GM12878 (cell line): ENCODE results near the gene MROH7. TPM values are rescaled to one million over a fixed set of nuclear protein-coding genes. Genes with fewer than 3 reads are reported as not detected.
"Not testable (repeated sequence)": the region's sequence is repeated elsewhere in the genome, so short reads cannot be mapped to it uniquely, and the experiment has no call there.

Experiments used
- ATAC-seq: fragments of 200-7000 bp; cut with Tn5 transposase; 3 replicates; pipeline ENCODE4 v1.9.1; 2020; ENCODE audit warnings: mild to moderate bottlenecking, moderate library complexity
- BruUV-seq: library from RNA; stranded (reverse); fragments of 400-500 nt; replicated peaks from 2 replicates; lab custom pipeline; 2021; lab: Mats Ljungman, UMichigan
- CTCF ChIA-PET: fragments of 300-600 bp; sonication (Branson Sonifier 250); formaldehyde crosslinking; extraction: SDS; loops from one replicate; lab custom pipeline; 2021; ENCODE audit warnings: inconsistent platforms; lab: Yijun Ruan, JAX
- POLR2A ChIA-PET: fragments of 350-600 bp; formaldehyde crosslinking; extraction: SDS; loops from one replicate; lab custom pipeline; 2021; ENCODE audit warnings: inconsistent platforms; lab: Charles Lee
- RAD21 ChIA-PET: fragments of 300-600 bp; sonication (Branson Sonifier 250); formaldehyde crosslinking; loops from one replicate; lab custom pipeline; 2023; ENCODE audit warnings: antibody characterized with exemption; ENCODE audit not compliant: unreplicated experiment; lab: Charles Lee
- SMC1A ChIA-PET: fragments of 300-600 bp; sonication (Branson Sonifier 250); formaldehyde crosslinking; loops from one replicate; lab custom pipeline; 2023; ENCODE audit not compliant: unreplicated experiment, uncharacterized antibody; lab: Charles Lee
- DNase-seq: peaks from one replicate; pipeline ENCODE4 v3.0.0-alpha.2; 2011; ENCODE audit warnings: low read depth, low spot score
- FAIRE-seq: peaks from 3 replicates; lab custom pipeline; 2011; peaks lifted over from hg19 to GRCh38; lab: Jason Lieb, UNC
- H2AFZ ChIP-seq: 2 replicates; pipeline ENCODE4 v1.6.0; 2011; ENCODE audit warnings: low read depth, low read length, control low read depth; ENCODE audit not compliant: control insufficient read depth
- H3K27ac ChIP-seq: 2 replicates; pipeline ENCODE4 v1.5.1; 2011; ENCODE audit warnings: control low read depth; ENCODE audit not compliant: control insufficient read depth, insufficient read depth
- H3K27me3 ChIP-seq, 2 experiments: replicated peaks in 1 of 2; 2 replicates each; pipeline versions ENCODE4 v1.6.0 to v1.6.1; 2011; ENCODE audit warnings: low read length in 1 of 2; ENCODE audit not compliant: control insufficient read depth in 2 of 2, insufficient read depth in 2 of 2
- H3K36me3 ChIP-seq, 2 experiments: 2 replicates each; pipeline ENCODE4 v1.5.1; 2011; ENCODE audit warnings: low read length in 1 of 2; ENCODE audit not compliant: control insufficient read depth in 2 of 2, insufficient read depth in 2 of 2
- H3K4me1 ChIP-seq: 2 replicates; pipeline ENCODE4 v1.6.1; 2011; ENCODE audit warnings: mild to moderate bottlenecking, low read length, moderate library complexity, mixed read lengths; ENCODE audit not compliant: control insufficient read depth, insufficient read depth
- H3K4me2 ChIP-seq: 2 replicates; pipeline ENCODE4 v1.6.0; 2011; ENCODE audit warnings: control low read depth; ENCODE audit not compliant: control insufficient read depth, insufficient read depth
- H3K4me3 ChIP-seq: fragments of 200-600 bp; sonication (generic); 2 replicates; pipeline ENCODE4 v1.5.1; 2016
- H3K79me2 ChIP-seq: 2 replicates; pipeline ENCODE4 v1.6.0; 2011; ENCODE audit warnings: low read length; ENCODE audit not compliant: control insufficient read depth, insufficient read depth
- H3K9ac ChIP-seq: 2 replicates; pipeline ENCODE4 v1.8.0; 2011; ENCODE audit warnings: low read length, control low read depth, mixed read lengths; ENCODE audit not compliant: control insufficient read depth, insufficient read depth
- H3K9me3 ChIP-seq: replicated peaks from 3 replicates; pipeline ENCODE4 v1.5.1; 2011; ENCODE audit warnings: mild to moderate bottlenecking, low read length; ENCODE audit not compliant: control insufficient read depth, insufficient read depth
- H4K20me1 ChIP-seq: 2 replicates; pipeline ENCODE4 v1.6.0; 2011; ENCODE audit not compliant: control insufficient read depth, insufficient read depth
- CBFB ChIP-seq: IDR thresholded peaks from 2 replicates; pipeline ENCODE4 v1.6.1; 2016; ENCODE audit warnings: antibody characterized with exemption, low read depth
- CHD1 ChIP-seq: IDR thresholded peaks from 2 replicates; pipeline ENCODE4 v1.6.1; 2012; ENCODE audit warnings: low read depth, low read length, improper control_type of control experiment
- CREB1 ChIP-seq: IDR thresholded peaks from 2 replicates; pipeline ENCODE4 v1.6.1; 2012; ENCODE audit warnings: low read depth, mild to moderate bottlenecking, inconsistent platforms
- CTCF ChIP-seq, 3 experiments: IDR thresholded peaks in 2 of 3; conservative IDR thresholded peaks in 1 of 3; 2 replicates each; pipeline ENCODE4 v1.5.1; 2011; ENCODE audit warnings: low read depth in 3 of 3, low read length in 3 of 3, mild to moderate bottlenecking in 3 of 3, control low read depth in 2 of 3, moderate library complexity in 2 of 3, inconsistent platforms in 1 of 3, mixed read lengths in 1 of 3; ENCODE audit not compliant: control insufficient read depth in 2 of 3, insufficient read depth in 1 of 3; ENCODE audit errors: extremely low read depth in 1 of 3
- IKZF1 ChIP-seq: fragments of 450-650 bp; conservative IDR thresholded peaks from 2 replicates; pipeline ENCODE4 v1.6.1; 2017; ENCODE audit warnings: antibody characterized with exemption, mild to moderate bottlenecking
- IKZF2 ChIP-seq, 2 experiments: fragments of 450-650 bp; IDR thresholded peaks; 2 replicates each; pipeline ENCODE4 v1.6.1; 2017; ENCODE audit warnings: mild to moderate bottlenecking in 2 of 2, moderate library complexity in 2 of 2
- MEF2B ChIP-seq: fragments of 450-650 bp; IDR thresholded peaks from 2 replicates; pipeline ENCODE4 v1.6.1; 2018; ENCODE audit warnings: mild to moderate bottlenecking, moderate library complexity; ENCODE audit not compliant: partially characterized antibody, poor library complexity, severe bottlenecking
- RAD51 ChIP-seq: fragments of 450-650 bp; IDR thresholded peaks from 2 replicates; pipeline ENCODE4 v1.6.1; 2016; ENCODE audit warnings: moderate library complexity, mild to moderate bottlenecking, inconsistent platforms
- RUNX3 ChIP-seq: IDR thresholded peaks from 2 replicates; pipeline ENCODE4 v1.6.1; 2012; ENCODE audit warnings: low read length, inconsistent platforms
- ZNF687 ChIP-seq: fragments of 450-650 bp; IDR thresholded peaks from 2 replicates; pipeline ENCODE4 v1.6.1; 2017; ENCODE audit warnings: mild to moderate bottlenecking, moderate library complexity
- WGBS: methylation state at CpG from one replicate; pipeline ENCODE4 v1.1.6; 2016; ENCODE audit warnings: low lambda C conversion rate; ENCODE audit not compliant: insufficient replicate concordance, insufficient coverage; ENCODE audit errors: missing lambda C conversion rate; 5-methylcytosine and 5-hydroxymethylcytosine counted together
- in situ Hi-C: fragments of 300-500 bp; cut with MboI; formaldehyde crosslinking; loops from 9 replicates; pipeline ENCODE4 v1.14.3; 2018; ENCODE audit warnings: mixed read lengths
- intact Hi-C: fragments of 100-400 bp; cut with micrococcal nuclease; formaldehyde crosslinking; loops from one replicate; pipeline ENCODE4 v1.14.2; 2022; ENCODE audit not compliant: unreplicated experiment
- polyA plus RNA-seq, 11 experiments: library from polyadenylated mRNA; depleted of rRNA in 4 of 11; unstranded in 6 of 11; stranded (reverse) in 5 of 11; fragments of >200 nt; fragmentation: Nextera tagmentation in 4 of 11; fragmentation: Illumina TruSeq in 1 of 11; extraction: Ambion mirVana in 4 of 11; extraction: Trizol in 1 of 11; gene quantifications; 1 replicate in 1 of 11; 2 replicates in 10 of 11; pipeline versions ENCODE4 v1.2.1 to v1.2.3, GENCODE V29; 2011 to 2016; ENCODE audit warnings: inconsistent platforms in 2 of 11, missing spikeins in 2 of 11, low read depth in 1 of 11
- total RNA-seq, 4 experiments: library from RNA; depleted of rRNA in 3 of 4; stranded (reverse); fragments of >200 nt in 3 of 4; fragmentation: Illumina TruSeq in 1 of 4; extraction: Trizol in 1 of 4; gene quantifications; 2 replicates each; pipeline versions ENCODE4 v1.2.1 to v1.2.3, GENCODE V29; 2013 to 2021

The MROH7 gene
- total and polyA plus RNA-seq, 10 of the 15 experiments (the other 5 are each of a cell fraction or from before 2014, with no cell fraction given), result 0.11 TPM; not detected in 9

- Histone ChIP-seq H3K9ac (no peak overlapping the region), H3K4me2 (no peak overlapping the region), H3K4me3 (no peak overlapping the region), H2AFZ (no peak overlapping the region), H3K36me3 (no peaks in the 10 kb centered on the region), H3K27me3 (no peaks in the 10 kb centered on the region), H4K20me1 (no peaks in the 10 kb centered on the region), H3K79me2 (no peaks in the 10 kb centered on the region), H3K9me3 (no peaks in the 10 kb centered on the region; the same call in 2 of the 3 replicates), H3K4me1 (peaks cover 5% of the 10 kb centered on the region; the same call in 1 of the 2 replicates), H3K27ac (no peak overlapping the region)
- DNase-seq (no peak), ATAC-seq (no peak), FAIRE-seq (no peak)
- RAD21 ChIA-PET, result interaction anchor here (0.6 kb wide), 1 partner anchor 37 kb away, joined by 3 read pairs; no protein-coding TSS in a partner anchor
- POLR2A ChIA-PET, result no interaction called here
- 58% methylated on average over 10 of the region's 10 CpGs for WGBS
- TF ChIP-seq MEF2B, result no peak
- TF ChIP-seq IKZF1, result no peak
- no peak for TF ChIP-seq CTCF (IDR thresholded peaks at IDR 0.05 in 2 of 3, conservative IDR thresholded peaks at IDR 0.05 in 1 of 3; ENCODE audit: control insufficient read depth in 2 of 3, extremely low read depth in 1 of 3, insufficient read depth in 1 of 3, low read depth in 3 of 3, low read length in 3 of 3)
- TF ChIP-seq RAD51, result no peak
- no peak for TF ChIP-seq CHD1
- no peak for TF ChIP-seq CBFB
- no peak for TF ChIP-seq CREB1
- TF ChIP-seq IKZF2 (IDR thresholded peaks at IDR 0.05), result no peak
- no peak for TF ChIP-seq ZNF687
- no peak for TF ChIP-seq RUNX3
- CTCF ChIA-PET, result no interaction called here
- in situ Hi-C loops (no loop called here), intact Hi-C loops (no loop called here)
- SMC1A ChIA-PET, result no interaction called here
- no TSS peak for BruUV-seq
These were observed 14.4 kb upstream of the MROH7 start for GRCh38 chr1:54627196-54627595.

- ATAC-seq, H3K4me3 ChIP-seq, intact Hi-C loops, H3K4me2 ChIP-seq, H3K9me3 ChIP-seq, POLR2A ChIA-PET, H3K9ac ChIP-seq, H3K27me3 ChIP-seq, in situ Hi-C loops, H3K27ac ChIP-seq, DNase-seq, FAIRE-seq, H3K4me1 ChIP-seq, H3K79me2 ChIP-seq, SMC1A ChIA-PET, H2AFZ ChIP-seq, H4K20me1 ChIP-seq, BruUV-seq, CTCF ChIA-PET, H3K36me3 ChIP-seq, RAD21 ChIA-PET: not testable (repeated sequence)
- 62% methylated on average over 7 of the region's 7 CpGs for WGBS
These were observed 5.8 kb upstream of the MROH7 start for GRCh38 chr1:54635804-54636203.
